Skeletal muscle tissue (tissue), 4 donors: ENCODE results near the gene FRMD1. TPM values are rescaled to one million over a fixed set of nuclear protein-coding genes. Genes with fewer than 3 reads are reported as not detected.

Source experiments
- H3K27ac ChIP-seq: one replicate; pipeline ENCODE4 v1.7.0; 2013; ENCODE audit warnings: mild to moderate bottlenecking, low read depth, low read length, inconsistent platforms
- H3K27me3 ChIP-seq, 3 donors: one replicate each; pipeline ENCODE4 v1.7.0; 2013; ENCODE audit warnings: low read length in 3 of 3; ENCODE audit not compliant: control insufficient read depth in 3 of 3, insufficient read depth in 3 of 3
- H3K36me3 ChIP-seq, 3 donors: one replicate each; pipeline ENCODE4 v1.7.0; 2013; ENCODE audit warnings: low read length in 3 of 3; ENCODE audit not compliant: control insufficient read depth in 3 of 3, insufficient read depth in 3 of 3
- H3K4me1 ChIP-seq, 3 donors: one replicate each; pipeline ENCODE4 v1.7.0; 2013; ENCODE audit warnings: low read length in 3 of 3, mild to moderate bottlenecking in 3 of 3; ENCODE audit not compliant: control insufficient read depth in 3 of 3, insufficient read depth in 3 of 3
- H3K4me3 ChIP-seq, 3 donors: one replicate each; pipeline ENCODE4 v1.7.0; 2013; ENCODE audit warnings: low read length in 3 of 3
- H3K9ac ChIP-seq, 3 donors: one replicate each; pipeline ENCODE4 v1.7.0; 2013; ENCODE audit warnings: low read length in 3 of 3, mild to moderate bottlenecking in 3 of 3, moderate library complexity in 2 of 3, low read depth in 1 of 3
- H3K9me3 ChIP-seq, 3 donors: one replicate each; pipeline ENCODE4 v1.7.0; 2013; ENCODE audit warnings: low read length in 3 of 3; ENCODE audit not compliant: control insufficient read depth in 3 of 3
- total RNA-seq: library from RNA; depleted of rRNA; stranded (reverse); fragments of >200 nt; gene quantifications from one replicate; pipeline ENCODE4 v1.2.3, GENCODE V29; 2014
- donor health status: Osteomylitis.

The FRMD1 gene
- total RNA-seq, 1 donor from 2014 or later, result not detected

- no peaks in the 10 kb centered on the region for H3K9me3 ChIP-seq
- no peak overlapping the region for H3K9ac ChIP-seq
- H3K27ac ChIP-seq, result no peak overlapping the region
- H3K4me3 ChIP-seq, result no peak overlapping the region
- no peaks in the 10 kb centered on the region for H3K4me1 ChIP-seq
- no peaks in the 10 kb centered on the region for H3K36me3 ChIP-seq
- H3K27me3 ChIP-seq, result peaks cover 0 to 2% (median 0%) of the 10 kb centered on the region in 3 donors
Measured at GRCh38 chr6:168113226-168113625, 34.2 kb upstream of the FRMD1 start.

DNA sequence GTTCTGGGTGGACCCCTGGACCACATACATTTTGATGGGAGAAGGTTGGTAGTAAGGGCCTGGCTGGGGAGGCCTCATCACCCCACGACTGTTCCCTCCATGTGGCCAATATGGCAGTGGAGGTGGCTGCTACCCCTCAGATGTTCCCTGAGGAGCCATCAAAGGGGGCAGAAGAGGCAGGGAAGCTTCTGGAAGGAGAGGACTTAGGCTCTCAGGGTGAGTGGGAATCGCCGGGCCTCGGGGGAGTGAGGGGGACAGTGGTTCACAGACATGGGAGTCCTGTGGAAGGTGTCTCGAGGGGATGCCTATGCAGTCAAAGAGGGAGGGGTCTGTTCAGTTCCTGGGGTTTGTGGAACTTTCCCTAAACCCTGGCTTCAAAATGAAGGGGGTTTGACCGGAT lies 32.9 kb upstream of the FRMD1 start:
- H3K36me3 ChIP-seq, result no peaks in the 10 kb centered on the region
- no peak overlapping the region for H3K4me3 ChIP-seq
- H3K27ac ChIP-seq, result no peak overlapping the region
- H3K4me1 ChIP-seq, result no peaks in the 10 kb centered on the region
- H3K9ac ChIP-seq, result no peak overlapping the region
- no peaks in the 10 kb centered on the region for H3K9me3 ChIP-seq
- peaks cover 0 to 2% (median 0%) of the 10 kb centered on the region in 3 donors for H3K27me3 ChIP-seq

GRCh38 chr6:168110437-168110836 lies 31.4 kb upstream of the FRMD1 start:
- Histone ChIP-seq H3K27me3 (peaks cover 0 to 2% (median 0%) of the 10 kb centered on the region in 3 donors), H3K36me3 (no peaks in the 10 kb centered on the region), H3K9ac (no peak overlapping the region), H3K27ac (no peak overlapping the region), H3K4me3 (no peak overlapping the region), H3K9me3 (no peaks in the 10 kb centered on the region), H3K4me1 (no peaks in the 10 kb centered on the region)

DNA sequence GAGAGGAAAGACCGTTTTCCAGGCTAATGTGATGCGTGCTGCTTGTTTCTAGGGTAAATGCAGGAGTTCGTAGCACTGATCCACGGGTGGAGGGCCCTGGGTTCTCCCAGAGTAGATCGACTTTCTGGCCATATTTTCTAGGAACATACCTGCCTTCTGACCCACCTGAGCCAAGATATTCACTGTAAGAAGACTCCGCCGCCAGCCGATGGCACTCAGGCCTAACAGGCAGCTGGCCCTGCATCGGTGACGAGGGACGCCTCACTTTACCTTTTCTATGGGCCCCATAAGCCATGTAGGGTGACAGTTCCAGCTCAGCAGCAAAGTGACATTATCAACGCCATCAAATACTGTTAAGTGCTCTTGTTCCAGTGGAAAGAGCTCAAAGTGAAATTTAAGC lies 30.2 kb upstream of the FRMD1 start:
- no peaks in the 10 kb centered on the region for H3K9me3 ChIP-seq

GRCh38 chr6:168107191-168107983 lies 28.4 kb upstream of the FRMD1 start:
- Histone ChIP-seq H3K4me1 (peaks cover 0 to 4% (median 0%) of the 10 kb centered on the region in 3 donors), H3K9ac (no peak overlapping the region), H3K27ac (no peak overlapping the region), H3K36me3 (no peaks in the 10 kb centered on the region), H3K9me3 (no peaks in the 10 kb centered on the region), H3K27me3 (peaks cover 15 to 22% (median 21%) of the 10 kb centered on the region in 3 donors), H3K4me3 (no peak overlapping the region)

More for the DNA sequence above, 30.2 kb upstream of the FRMD1 start:
- Histone ChIP-seq H3K27me3 (peaks cover 1 to 8% (median 8%) of the 10 kb centered on the region in 3 donors), H3K27ac (no peak overlapping the region), H3K36me3 (no peaks in the 10 kb centered on the region), H3K9ac (no peak overlapping the region), H3K4me1 (no peaks in the 10 kb centered on the region), H3K4me3 (no peak overlapping the region)

- Histone ChIP-seq H3K36me3 (no peaks in the 10 kb centered on the region), H3K27ac (no peak overlapping the region), H3K4me3 (no peak overlapping the region), H3K4me1 (peaks cover 0 to 4% (median 0%) of the 10 kb centered on the region in 3 donors), H3K27me3 (peaks cover 21 to 29% (median 29%) of the 10 kb centered on the region in 3 donors), H3K9me3 (no peaks in the 10 kb centered on the region), H3K9ac (no peak overlapping the region)
Measured at GRCh38 chr6:168106633-168107005, 27.6 kb upstream of the FRMD1 start.

- Histone ChIP-seq H3K9me3 (no peaks in the 10 kb centered on the region), H3K4me1 (peaks cover 0 to 4% (median 0%) of the 10 kb centered on the region in 3 donors), H3K27ac (no peak overlapping the region), H3K4me3 (no peak overlapping the region), H3K36me3 (no peaks in the 10 kb centered on the region), H3K9ac (no peak overlapping the region), H3K27me3 (peaks cover 22 to 35% (median 30%) of the 10 kb centered on the region in 3 donors)
Measured at GRCh38 chr6:168105813-168106632, 27.0 kb upstream of the FRMD1 start.

GRCh38 chr6:168104636-168105035 lies 25.6 kb upstream of the FRMD1 start:
- Histone ChIP-seq H3K4me3 (no peak overlapping the region), H3K27me3 (peaks cover 27 to 42% (median 40%) of the 10 kb centered on the region in 3 donors), H3K36me3 (no peaks in the 10 kb centered on the region), H3K9me3 (no peaks in the 10 kb centered on the region), H3K9ac (no peak overlapping the region), H3K27ac (no peak overlapping the region), H3K4me1 (peaks cover 0 to 4% (median 0%) of the 10 kb centered on the region in 3 donors)

DNA sequence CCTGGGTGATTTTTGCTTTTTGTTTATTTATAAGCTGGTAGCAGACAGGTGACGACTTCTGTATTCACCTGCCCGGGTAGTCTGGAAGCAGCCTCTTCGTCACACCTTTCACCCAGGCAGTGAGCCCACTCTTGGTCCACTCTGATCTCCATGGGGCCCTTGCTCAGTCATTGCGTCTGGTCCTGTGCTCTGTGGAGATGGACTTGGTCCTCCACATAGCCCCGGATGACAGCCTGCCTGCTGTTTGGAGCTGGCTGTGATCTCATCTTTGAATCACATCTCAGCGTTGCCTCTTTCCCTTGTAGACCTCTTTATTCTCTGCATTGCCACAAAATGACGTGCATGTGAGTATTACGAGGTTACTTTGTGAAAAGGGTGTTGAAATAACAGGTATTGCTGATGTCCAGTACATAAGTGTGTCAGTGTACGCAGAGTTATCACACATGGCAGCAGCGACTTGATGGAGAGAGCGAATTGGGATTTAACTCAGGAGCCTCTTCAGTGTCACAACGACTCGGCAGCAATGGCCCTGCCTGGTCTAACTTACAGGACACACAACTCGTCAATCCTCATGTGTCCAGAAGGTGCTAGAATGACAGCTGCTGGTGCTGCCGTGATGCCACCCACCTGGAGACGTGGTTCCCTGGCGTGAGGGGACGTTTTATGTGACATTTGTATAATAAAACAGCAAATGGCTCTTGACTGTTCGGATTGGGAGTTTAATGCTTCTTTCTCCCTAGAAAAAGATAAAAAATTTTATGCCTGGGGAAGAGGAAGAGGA lies 24.2 kb upstream of the FRMD1 start:
- H3K9me3 ChIP-seq, result no peaks in the 10 kb centered on the region
- no peaks in the 10 kb centered on the region for H3K36me3 ChIP-seq
- H3K4me3 ChIP-seq, result no peak overlapping the region
- peaks cover 0 to 8% (median 5%) of the 10 kb centered on the region in 3 donors for H3K4me1 ChIP-seq
- peaks cover 27 to 50% (median 42%) of the 10 kb centered on the region in 3 donors for H3K27me3 ChIP-seq
- H3K27ac ChIP-seq, result no peak overlapping the region
- no peak overlapping the region for H3K9ac ChIP-seq
